IPS-NIHi11 (cell line): ENCODE results near the gene CREB5.

Source experiments
- DNase-seq: peaks from one replicate; pipeline ENCODE4 v3.0.0; 2012; ENCODE audit warnings: mixed read lengths, low spot score

CREB5 gene

DNA sequence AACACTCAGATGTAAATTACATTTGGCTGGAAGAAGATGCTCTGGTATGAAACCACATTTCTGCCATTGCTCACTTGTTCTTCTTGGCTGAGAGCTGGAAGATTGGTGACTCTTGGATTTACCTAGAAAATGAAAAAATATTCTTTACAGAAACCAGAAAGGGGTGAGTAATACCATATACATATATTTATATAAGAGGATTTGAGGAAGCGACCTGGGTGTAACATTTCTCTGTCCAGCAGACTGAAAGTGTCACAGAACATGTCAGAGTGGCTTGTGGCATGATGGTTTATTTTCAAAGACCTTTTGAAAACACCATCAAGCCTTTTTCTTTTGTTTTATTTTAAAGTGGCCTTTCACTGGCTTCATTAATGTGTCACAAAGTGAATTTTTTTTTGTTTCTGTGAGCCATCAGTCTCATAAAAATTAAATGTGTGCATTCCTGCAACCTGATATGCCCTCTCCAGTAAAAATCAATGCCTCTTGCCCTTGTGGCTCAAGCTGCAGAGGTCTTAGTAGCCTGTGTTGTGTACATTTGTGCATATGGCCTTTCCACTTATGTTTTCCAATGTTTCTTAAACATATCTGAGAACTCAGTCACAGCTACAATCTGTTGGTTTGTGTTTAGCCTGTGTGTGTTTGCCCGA, 23.5 kb downstream of the CREB5 start:
- DNase-seq: no peak

DNA sequence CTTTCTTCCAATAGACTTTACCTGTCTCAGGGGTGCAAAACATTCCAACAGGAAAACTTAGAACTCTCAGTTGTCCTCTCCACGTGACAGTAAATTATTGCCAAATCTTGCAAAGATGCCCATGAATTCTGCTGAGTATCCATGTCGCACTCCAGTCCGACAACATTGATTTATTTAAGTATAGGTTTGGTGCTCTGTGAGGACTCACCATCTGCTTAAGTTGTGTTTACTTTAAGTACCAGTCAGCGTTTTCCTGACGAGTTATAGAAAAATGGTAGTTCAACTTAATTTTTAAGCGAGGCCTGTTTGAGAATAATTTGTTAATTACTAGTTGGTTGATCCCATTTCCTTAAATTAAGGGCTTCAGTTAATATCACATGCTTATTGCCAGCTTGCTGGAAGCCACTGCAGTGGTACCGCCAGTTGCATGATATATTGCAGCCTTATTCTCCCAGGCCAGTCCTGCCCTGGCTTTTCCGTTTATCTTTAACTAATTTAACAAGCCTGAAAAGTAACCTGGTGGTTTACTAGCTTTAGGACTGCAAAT, 27.8 kb downstream of the CREB5 start:
- no peak for DNase-seq

DNA sequence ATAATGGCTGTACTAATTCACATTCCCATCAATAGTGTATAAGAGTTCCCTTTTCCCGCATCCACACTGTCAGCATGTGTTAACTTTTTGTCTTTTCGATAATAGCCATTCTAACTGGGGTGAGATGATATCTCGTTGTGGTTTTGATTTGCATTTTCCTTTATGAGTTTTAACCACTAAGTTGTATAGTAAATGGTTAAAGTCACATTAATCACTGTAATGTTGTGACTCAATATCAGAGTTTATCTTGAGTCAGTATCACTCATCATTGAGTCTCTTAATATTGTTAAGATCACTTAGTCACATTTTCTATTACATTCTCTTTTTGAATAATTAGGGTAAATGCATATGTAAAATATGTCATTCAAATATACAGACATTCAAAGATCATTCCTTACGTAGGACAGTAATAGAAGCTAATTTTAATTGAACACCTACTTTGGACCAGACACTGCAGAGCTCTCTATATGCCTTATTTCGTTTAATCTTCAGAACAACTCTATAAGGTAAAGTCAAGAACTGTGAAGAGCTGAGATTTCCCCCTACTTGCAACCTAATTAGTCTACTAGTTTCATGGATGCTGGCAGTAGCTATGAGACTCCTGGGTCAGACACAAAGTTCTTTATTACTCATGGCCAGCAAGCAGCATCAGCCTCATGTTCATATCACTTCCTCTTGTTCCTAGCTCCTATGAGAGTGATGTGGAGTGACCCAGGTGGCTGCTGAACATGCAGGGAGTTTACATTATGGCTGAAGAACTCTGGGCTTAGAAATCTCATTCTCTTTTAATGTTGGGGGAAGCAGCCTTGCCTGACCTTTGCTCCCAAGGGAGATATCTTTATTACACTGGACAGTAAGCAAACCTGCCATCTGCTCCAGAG, 30.5 kb downstream of the CREB5 start:
- no peak for DNase-seq

DNA sequence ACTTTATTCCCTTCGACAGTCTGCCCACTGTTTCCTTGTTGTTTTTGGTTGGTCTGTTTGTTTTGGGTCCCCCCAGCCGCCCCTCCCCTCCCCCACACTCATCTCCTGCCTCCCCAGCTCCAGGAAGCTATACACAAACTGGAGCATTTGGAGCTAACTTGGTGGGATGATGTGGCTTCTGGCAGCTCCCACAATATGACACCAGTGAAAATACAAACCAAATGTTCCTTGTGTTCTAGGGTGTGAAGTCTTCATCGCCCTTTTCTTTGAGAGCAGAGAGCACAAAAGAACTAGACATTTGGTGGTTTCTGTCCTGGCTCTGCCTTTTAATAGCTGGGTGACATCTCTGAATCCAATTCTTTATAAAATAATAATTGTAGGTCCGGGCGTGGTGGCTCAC, 33.8 kb downstream of the CREB5 start:
- DNase-seq: no peak

DNA sequence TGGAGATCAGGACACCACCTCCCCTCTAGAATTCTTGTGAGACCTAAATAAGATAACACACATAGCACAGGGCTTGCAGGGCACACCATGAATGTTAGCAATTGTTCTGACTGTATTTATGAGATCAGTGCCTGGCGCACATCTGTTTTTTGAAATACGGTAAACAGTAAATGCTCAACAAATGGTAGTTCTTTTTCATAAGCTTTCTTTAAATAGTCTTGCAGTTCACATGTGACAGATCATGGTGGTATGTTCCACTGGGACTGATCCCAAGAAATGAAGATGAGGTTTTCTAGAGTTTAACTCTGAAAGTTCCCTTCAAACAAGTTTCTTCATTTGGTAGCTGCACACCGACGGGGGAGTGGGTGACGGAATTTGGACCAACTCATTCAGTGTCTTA, 34.8 kb downstream of the CREB5 start:
- no peak for DNase-seq

DNA sequence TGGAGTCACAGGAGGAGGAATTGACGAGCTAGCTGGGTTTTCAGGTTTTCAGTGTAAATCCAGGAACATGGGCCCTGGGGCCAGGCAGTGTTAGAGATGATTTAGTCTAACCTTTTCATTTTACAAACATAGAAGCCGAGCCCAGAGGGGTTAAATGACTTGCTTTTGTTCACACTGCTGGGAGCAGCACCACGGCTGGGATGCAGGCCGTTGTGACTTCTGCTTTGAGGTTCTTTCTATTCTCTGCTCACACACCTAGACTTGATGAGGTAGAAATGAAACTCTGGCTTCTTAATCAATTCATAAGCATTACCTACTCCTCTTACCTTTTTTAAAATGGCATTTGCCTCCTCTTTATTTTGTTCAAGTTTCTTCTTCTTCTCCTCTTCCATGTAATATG, 36.4 kb downstream of the CREB5 start:
- DNase-seq: no peak

DNA sequence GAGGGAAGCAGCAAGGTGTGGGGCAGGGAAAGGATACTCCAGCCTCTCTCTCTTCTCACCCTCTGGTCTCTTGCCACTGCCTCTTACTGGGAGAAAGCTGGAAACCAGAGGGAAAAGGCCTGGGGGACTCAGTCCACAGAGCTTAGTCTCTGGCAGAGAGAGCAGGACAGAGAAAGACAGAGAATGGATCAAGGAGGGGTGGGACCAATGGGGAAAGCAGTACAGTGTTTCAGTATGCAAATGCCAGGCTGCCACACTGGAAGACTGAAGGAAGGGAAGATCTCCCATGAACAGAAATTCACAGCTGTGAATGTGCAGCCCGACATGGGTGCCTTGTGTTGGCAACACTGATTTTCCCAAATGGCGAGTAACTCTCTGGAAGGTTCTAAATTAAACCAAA, 40.4 kb downstream of the CREB5 start:
- no peak for DNase-seq

DNA sequence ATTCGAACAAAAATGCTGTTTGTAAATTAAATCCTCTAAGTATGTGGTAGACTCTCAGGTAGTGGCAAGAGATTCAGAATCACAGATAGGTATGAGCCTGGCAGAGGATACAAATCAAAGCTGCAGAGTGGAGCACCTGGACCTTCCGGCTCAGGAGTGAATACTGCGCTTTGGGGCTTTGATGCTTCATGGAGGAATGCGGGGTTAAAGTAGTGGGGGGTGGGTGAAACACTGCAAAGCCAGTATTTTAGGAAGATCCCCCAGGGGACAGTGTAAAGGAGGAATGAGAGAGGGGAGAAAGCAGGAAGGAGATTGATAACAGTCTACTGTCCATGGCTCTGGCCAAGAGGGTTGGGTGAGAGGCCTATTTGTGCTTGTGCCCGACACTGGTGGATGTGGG, 43.2 kb downstream of the CREB5 start:
- DNase-seq: peak; percentile 26

DNA sequence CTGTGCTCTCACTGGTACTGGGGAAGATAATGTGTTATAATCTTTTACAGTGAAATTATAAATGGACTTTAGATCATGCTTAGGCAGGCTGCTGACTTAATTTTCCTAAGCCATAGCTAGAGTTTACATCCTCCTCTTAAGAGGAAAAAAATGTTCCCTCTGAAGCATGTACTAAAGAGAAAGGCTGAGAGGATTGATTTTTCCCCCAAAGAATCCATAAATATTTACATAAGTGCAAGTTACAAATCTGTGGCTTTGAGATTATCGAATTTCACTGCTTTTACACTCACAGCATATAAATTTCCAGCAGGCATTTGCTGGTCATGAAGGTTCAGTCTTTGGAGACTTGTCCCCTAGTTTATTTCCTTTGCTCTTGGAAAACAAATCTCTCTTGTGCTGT, 43.7 kb downstream of the CREB5 start:
- DNase-seq: no peak

DNA sequence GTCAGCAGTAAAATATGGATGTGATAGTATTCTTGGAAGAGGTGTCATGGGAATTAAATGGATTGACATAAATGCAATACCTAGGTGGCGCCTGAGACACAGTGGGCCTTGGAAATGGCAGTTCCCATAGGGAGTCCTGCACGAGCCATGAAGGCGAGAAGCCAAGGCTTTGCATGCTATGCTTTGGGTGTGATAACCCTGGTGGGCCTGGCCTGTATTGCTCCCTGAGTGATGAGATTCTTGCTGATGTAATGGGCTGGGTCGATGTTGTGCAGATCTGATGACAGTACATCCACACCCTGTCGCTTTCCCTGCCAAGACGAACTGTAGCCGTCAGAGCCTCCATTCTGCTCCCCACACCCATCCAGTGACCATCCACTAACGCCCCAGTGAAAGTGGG, 46.4 kb downstream of the CREB5 start:
- peak; percentile 24 for DNase-seq

DNA sequence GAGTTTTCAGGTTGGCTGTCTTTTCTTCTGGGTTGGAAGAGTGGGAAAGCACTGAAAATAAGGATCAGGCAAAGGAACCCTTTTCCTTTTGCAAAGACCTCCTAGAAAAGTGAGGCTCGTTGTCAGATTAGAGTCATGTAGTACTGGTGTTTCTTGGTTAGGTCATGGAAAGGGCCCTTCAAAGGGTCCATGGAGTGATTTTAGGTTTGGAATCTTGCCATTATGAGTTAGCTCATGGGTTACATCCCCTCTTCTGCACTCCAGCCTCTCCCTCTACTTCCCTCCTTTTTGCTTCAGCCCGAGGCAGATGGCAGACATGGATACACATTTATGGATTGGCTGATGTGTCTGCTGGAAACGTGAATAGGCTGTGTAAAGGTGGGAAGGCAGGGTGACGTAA, 47.0 kb downstream of the CREB5 start:
- no peak for DNase-seq

DNA sequence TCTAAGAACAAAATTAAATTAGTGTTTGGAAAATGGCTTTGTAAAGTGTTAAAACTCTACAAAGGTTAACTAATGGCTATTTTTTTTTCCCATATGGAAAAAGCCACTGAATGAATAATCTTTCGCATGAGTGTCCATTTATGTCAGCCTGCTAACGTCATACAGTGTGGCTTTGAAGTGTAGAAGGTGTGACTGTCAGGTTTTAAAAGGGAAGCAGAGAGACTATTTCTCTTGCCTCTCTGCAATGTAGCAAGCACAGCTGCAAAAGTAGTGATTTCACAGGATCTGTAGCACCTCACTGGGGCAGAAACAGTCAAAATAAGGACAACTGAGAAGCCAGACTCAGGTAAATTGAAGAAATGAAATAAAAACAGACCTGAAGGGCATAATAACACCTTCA, 53.4 kb downstream of the CREB5 start:
- DNase-seq: no peak

DNA sequence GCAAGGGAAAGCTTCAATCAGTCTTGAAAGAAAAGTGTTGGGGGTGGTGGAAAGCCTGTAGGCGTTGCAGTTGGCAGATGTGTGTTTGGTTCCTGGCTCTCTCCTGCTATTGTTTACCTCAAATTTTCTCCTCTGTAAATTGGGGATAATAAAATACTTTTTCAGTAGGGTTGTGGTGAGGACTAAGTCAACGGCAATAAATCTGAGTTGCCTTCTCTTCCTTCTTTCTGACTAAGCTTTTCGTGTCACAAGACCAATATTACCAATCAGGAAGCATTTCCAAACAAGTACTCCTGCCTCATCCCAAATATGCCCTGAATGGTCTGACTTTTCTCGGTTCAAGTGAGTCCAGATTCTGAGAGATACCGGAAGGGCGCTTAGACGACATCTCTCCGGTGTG, 54.0 kb downstream of the CREB5 start:
- no peak for DNase-seq

DNA sequence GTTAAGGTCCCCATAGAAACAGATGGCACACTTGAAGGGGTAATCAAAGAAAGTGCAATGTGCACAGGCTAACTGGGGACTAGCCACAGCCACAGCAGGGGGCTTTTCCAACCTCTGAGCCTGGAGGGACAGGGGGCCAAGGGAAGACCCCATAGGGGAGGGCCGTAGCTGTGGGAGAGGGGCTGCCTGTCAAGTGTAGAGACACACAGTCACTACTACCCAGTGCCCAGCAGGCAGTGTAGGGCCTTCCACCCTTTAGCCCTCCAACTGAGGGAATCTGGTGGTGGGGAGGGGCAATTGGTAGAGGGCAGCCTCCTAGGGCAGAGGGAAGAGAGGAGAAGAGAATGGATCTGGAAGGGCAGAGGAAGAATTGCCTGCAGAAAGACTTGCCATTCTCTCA, 54.6 kb downstream of the CREB5 start:
- no peak for DNase-seq

DNA sequence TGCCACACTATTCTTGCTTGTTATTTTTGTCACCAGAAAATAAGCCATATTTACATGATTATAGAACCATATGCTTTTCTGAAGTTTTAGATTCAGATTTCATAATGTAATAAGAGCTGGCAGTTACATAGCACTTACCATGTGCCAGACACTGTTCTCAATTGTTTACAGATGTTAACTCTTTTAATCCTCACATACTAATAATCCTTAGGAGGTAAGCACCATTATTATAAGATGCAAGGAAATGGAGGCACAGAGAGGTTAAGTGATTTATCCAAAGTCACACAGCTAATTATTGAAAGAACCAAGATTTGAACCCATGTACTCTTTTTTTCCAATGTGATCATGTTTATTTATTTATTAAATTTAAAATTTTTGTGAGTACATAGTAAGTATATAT, 57.2 kb downstream of the CREB5 start:
- DNase-seq: no peak

DNA sequence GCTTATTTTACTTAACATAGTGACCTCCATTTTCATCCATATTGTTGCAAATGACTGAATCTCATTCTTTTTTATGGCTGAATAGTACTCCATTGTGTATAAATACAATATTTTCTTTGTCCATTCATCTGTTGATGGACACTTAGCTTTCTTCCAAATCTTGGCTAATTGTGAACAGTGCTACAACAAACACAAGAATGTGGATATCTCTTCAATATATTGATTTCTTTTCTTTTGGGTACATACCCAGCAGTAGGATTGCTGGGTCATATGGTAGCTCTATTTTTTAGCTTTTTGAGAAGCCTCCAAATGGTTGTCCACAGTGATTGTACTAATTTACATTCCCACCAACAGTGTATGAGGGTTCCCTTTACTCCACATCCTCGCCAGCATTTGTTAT, 58.0 kb downstream of the CREB5 start:
- no peak for DNase-seq

DNA sequence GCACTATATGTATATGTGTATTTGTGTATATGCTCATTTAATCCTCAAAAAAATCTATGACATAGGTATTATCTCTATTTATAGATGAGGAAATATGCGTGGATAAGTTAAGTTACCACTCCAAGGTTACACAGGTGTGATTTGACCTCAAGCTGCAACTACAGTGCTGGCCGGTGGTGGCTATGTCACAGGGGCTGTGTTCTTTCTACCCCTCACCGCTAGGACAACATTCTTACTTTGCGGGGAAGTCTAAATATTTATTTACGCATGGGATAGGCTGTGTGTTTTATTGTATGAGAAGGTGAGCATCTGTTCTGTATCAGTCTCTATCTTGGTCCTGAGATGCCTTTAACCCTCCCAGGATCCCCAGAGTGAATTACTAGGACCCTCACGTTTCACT, 60.0 kb downstream of the CREB5 start:
- DNase-seq: no peak

DNA sequence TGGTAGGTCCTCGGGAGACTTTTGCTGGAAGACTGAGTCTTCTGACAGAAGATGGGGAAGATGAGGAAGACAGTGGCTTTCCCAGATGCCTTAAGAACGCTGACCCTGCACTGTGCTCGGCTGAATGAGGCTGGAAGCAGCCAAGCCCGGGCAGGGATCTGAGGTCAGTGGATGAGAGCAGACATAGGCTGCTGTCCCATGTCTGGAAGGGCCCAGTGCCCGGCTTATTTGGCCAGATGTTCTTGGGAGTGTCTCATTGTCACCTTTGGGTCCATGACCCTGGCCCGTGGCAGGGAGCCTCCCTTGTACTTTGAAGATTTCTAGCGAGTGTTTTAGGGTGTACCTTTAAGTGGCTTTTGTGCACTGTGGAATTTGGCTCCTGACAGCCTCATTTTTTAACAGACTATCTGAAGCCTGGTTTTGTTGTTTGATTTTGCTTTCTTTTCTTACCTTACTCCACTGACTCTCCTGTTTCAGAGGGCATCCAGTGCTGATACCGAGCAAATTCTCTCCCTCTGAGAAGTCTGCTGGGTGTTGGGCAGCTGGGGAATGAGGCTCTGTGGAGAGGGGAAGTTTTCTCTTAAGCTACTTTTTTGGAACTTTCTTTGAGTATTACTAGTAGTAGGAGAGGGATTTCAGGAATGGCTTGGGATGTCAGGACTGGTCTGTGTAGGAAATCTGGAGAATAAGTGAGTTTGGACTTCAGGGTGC, 61.4 kb downstream of the CREB5 start:
- DNase-seq: no peak

DNA sequence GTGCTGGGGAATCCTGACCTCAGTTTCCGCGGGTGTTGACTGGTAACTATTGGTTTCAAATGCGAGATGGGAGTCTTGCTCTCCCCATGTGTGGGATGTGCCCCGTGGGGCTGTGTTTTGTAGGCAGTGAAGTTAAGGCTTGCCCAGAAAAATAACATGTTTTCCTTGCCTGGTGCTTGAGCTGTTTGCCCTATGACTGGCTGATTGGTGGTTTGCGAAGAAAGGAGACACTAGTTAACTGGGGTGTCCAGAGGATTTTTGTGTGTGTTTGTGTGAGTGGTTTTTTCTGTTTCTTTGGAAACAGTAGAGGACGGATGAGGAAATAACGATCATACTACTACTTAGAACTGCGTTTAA, 61.9 kb downstream of the CREB5 start:
- DNase-seq: no peak

DNA sequence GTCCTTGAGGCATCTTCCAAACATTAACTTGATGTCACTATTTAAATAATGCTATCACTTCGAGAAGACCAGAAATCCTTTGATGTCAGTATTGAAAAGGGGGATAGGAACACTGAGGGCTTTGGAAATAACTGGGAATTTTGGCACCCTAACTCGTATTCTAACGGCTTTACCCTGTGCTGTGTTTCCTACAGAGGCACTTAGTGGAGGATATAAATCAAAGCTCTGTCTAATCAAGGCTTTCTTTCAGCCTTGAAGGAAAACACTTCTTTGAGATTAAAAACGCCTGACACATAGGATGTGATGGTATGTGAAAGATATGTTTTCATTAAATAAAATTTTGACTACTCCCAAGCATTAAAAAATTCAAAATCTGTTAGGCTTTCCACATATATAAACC, 62.3 kb downstream of the CREB5 start:
- DNase-seq: no peak

DNA sequence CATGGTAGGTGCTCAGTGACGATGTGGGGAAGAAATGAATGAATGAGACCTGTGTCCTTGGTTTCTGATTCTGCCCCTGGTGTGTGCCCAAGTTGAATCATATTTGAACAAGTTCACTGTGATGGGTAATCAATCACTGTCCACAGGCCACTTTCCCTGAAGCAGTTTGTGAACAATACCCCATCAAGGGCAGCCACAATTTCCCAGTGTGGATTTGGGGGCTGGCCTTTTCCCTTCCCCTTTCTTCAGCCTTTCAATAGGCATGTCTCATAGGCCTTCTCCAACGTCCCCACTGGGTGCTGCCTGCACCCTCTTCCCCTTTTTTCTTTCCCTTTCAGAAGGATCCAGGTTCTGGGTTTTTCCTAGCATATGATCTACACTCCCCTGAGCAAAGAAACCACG, 64.7 kb downstream of the CREB5 start:
- no peak for DNase-seq

DNA sequence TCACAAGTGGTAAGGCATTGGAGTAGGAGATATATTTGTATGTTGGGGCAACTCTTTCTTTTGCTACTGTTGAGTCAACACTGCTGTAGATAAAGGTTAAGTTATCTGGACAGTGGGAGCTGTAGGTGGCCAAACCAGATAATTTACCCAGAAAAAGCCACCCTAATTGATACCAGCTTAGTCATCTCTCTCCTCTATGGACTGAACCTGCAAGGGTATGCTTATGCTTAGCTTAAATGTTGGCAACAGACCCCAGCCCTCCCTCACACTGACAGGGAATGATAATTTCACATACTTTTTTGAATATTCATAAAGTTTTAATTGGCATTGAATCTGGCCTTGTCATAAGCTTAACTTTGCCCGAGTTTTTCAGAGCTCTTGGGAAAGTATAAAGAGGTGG, 66.3 kb downstream of the CREB5 start:
- no peak for DNase-seq

DNA sequence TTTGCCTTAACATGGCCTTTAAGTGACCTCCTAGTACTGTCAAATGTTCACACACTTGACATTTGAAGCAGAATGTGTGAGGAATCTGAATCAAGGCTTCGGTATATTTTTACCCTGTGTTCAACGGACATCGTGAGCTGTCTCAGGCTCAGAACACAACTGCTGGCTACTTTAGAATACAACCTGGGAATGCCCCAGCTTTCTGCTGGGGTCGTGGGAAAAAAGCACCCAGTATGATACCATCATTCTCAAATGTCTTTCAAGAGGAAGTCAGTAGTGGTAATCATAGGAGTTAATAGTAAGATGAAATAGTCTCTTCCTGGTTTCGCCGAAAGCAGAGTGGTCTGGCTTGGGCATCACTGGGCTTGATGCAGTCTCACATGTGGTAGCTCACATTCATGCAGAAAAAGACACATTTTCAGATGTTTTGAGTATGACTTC, 67.2 kb downstream of the CREB5 start:
- no peak for DNase-seq
